Upper lobe of left lung (tissue), 4 donors: ENCODE results near the gene VPS37D.
A peak's percentile ranks its signal among the peaks of the same experiment; 100 is the strongest.

ENCODE experiments used
- CTCF ChIP-seq, 6 experiments: fragments of 450-650 bp in 4 of 6; fragments of 200-600 bp in 2 of 6; sonication (generic) in 2 of 6; IDR thresholded peaks; one replicate each; pipeline ENCODE4 v1.5.1; 2016 to 2019; ENCODE audit warnings: antibody characterized with exemption in 6 of 6
- EP300 ChIP-seq, 4 donors: sonication (generic); formaldehyde crosslinking; IDR thresholded peaks; one replicate each; pipeline ENCODE4 v1.5.1; 2017; ENCODE audit warnings: antibody characterized with exemption in 4 of 4, control low read depth in 2 of 4
- POLR2A ChIP-seq, 4 donors: fragments of 450-650 bp; IDR thresholded peaks; one replicate each; pipeline ENCODE4 v1.5.1; 2016 to 2017; ENCODE audit warnings: antibody characterized with exemption in 4 of 4, mild to moderate bottlenecking in 2 of 4
- POLR2AphosphoS5 ChIP-seq, 2 donors: sonication (generic); formaldehyde crosslinking; IDR thresholded peaks; one replicate each; pipeline ENCODE4 v1.5.1; 2017; ENCODE audit warnings: antibody characterized with exemption in 2 of 2

GRCh38 chr7:73647725-73648592 is 19.7 kb upstream of the VPS37D start:
- TF ChIP-seq CTCF (IDR thresholded peaks at IDR 0.05) (peak in 1 of 6 experiments; percentile 51), POLR2AphosphoS5 (IDR thresholded peaks at IDR 0.05) (no peak), POLR2A (IDR thresholded peaks at IDR 0.05) (no peak), EP300 (IDR thresholded peaks at IDR 0.05) (no peak)
